GM08714 (cell line): ENCODE data around the gene KRTAP10-1.

Experiments used
- H3K4me3 ChIP-seq: fragments of 200-500 bp; sonication (Bioruptor generic); 2 replicates; pipeline ENCODE4 v1.5.1; 2014; ENCODE audit warnings: mild to moderate bottlenecking, low read length, inconsistent platforms
- ZNF274 ChIP-seq: IDR thresholded peaks from 2 replicates; pipeline ENCODE4 v1.6.1; 2012; ENCODE audit warnings: mild to moderate bottlenecking, low read depth, low read length

Gene KRTAP10-1

DNA sequence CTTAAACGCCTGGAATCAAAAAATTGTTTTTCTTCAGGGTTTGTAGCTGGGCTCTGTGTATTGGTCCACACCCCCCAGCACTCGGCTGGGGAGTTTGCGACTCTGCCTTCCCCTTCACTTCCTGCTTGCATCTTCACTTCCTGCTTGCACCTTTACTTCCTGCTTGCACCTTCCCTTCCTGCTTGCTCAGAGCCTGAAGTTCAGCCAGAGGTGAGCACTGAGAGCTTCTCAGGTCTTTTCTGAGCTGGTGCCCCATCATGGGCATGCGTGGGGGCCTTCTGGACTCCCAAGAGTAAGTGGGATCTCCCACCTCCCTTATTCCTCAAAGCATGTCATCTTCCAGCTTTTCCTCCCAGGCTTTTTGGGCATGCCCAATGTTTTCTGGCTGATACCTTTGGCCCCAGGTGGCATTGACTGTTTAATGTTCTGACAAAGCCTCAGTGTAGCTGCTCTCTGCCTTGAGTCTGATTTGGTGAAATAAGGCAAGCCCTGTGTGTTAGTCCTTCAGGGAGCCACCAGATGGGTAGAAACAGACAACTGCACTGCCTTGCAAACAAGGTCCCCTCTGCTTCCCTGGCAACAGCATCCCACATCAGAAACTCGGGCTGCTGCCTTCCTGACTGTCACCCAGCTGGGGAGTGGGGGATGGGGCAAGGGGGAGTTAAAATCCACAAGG lies 7.8 kb upstream of the KRTAP10-1 start:
- no peak overlapping the region for H3K4me3 ChIP-seq
- TF ChIP-seq ZNF274: no peak

DNA sequence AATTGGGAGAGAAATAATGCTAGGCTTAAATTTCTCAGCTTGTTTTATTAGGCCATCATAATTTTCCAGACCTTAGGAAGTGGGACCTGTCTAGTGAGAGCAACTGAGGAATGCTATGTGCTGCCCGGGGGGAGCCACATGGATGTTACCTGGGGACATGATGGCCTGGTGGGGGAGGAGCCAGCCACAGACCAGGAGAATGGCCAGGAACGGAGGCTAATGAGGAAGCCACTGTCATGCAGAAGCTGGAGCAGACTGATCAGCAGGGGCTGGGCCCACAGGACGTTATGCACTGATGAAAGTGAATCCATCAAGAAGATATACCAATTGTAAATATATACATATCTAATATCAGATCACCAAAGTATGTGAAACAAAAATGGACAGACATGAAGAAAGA lies 4.6 kb upstream of the KRTAP10-1 start:
- no peak overlapping the region for H3K4me3 ChIP-seq
- TF ChIP-seq ZNF274: no peak

DNA sequence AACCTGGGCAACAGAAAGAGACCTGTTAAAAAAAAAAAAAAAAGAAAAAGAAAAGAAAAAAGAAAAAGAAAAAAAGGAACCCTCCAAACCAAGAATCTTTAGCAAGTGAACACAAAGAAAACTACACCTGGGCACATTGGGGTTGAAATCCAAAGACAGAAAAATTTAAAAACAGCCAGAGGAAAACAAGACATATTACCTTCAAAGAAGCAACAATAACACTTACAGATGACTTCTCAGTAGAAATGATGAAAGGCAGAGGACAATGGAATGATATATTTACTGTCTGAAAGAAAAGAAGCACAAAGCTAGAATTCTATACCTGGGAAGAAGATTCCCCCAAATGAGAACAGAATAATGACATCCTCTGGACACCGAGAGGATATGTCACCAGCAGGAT lies 2.7 kb upstream of the KRTAP10-1 start:
- no peak for TF ChIP-seq ZNF274
- no peak overlapping the region for H3K4me3 ChIP-seq

DNA sequence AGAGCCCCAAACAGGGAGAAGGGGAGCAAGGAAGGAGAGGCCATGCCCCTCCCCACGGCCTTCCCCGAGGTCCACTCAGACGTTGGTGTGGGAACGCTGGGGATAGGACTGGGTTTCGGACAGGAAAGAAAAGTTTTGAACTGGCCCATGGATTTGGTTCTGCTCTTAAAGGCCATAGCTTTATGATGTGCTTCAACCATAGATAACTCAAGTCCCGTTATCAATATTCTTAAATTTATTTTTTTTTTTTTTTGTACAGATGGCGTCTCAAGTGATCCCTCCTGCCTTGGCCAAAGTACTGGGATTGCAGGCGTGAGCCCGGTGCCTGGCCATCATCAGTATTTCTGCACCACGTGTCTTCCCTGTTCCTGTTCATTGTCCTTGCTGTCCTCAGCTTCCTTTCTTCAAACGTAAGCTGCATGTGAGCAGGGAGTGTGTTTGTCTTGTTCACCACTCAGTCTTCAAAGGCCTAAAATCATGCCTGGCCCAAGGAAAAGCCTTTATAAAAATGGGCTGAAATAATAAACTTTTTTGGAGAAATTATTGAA lies 820 bp upstream of the KRTAP10-1 start:
- no peak for TF ChIP-seq ZNF274
- H3K4me3 ChIP-seq: no peak overlapping the region

DNA sequence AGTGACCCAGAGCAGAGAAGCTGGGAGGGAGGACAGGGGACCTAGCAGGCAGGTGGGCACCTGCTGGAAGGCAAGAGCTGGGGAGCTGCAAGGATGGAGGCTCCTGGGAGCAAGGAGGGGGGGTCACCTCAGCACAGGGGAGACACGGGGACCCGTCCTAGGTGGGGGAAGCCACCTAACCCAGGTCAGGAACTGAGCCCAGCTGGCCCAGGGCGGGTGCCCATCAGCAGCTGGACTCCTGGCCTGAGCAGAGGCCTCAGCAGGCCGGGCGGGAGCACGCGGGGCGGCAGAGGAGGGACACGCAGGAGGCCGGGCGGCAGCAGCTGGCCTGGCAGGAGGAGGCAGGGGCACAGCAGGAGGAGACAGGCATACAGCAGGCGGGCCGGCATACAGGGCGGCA lies 949 bp downstream of the KRTAP10-1 start:
- no peak for TF ChIP-seq ZNF274
- no peak overlapping the region for H3K4me3 ChIP-seq

DNA sequence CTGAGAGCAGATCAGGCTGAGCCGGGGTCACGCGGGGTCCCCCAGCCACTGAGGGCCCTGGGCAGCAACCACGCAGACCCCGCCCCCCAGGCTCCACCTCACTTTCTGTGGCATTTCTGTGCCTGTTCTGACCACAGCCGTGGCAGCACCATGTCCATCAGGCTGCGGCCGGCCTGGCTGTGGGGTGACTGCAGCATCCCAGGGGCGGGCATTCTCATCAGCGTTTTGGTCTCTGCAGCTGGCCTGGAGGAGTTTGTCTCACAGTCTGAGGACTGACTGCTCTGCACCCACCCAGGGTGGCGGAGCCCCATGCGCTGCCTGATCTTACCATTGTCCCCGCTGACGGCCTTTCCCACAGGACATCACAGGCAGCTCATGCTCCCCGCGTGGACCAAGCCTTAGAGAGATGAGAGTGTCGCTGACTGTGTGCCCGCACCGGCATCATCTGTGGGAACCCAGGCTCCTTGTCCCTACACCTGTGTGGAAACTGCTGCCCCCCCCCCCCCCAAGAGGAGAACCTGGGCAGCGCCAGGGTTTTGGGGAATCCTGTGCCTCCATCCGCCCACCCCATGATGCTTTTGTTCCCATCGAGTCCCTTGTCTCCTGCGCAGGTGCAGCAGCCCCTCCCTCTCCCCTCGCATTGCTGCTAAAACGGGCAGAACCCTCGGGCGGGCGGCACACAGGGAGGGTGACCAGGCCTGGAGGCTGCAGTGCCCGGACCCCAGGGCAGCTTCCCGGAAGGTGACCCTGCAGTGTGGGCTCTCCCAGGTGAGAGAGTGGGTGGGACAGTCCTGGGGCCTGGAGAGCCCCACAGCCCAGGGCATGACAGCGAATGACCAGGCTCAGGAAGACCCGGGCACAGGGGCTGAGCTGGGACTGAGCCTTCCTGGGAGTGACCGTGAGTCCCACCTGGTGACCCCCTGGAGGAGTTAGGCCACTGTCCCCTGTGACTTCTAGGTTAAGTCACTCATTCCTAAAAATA lies 1.8 kb downstream of the KRTAP10-1 start:
- TF ChIP-seq ZNF274: no peak
- H3K4me3 ChIP-seq: no peak overlapping the region

DNA sequence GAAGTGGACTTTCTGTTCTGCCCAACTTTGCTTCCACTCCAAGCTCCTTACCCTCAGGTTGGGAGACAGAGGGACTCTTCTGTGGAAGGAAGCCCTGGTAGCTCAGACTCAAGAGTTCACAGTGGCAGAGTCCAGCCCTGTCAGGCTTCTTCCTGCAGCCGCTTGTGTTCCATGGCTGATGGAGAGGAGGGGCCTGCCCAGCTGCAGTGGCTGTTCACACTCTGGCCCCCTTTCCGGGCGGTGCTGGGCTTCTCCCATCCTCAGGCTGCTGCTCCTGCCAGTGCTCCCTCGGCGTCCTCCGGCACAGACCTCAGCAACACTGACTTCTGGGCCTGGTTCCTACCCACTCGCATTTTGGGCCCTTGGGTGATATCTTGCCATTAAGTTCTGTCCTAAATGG lies 4.0 kb downstream of the KRTAP10-1 start:
- TF ChIP-seq ZNF274: no peak
- no peak overlapping the region for H3K4me3 ChIP-seq

DNA sequence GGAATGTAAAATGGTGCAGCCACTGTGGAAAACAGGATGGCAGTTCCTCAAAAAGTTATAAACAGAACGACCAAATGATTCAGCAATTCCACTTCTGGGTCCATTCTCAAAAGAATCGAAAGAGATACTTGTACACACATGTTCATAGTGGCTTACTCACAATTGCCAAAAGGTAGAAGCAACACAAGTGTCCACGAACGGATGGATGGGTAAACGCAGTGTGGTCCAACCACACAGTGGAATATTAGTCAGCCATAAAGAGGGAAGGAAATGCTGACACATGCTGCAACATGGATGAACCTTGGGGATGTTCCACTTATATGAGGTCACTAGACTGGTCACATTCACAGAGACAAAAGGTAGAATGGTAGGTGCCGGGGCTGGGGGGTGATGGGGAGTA lies 5.3 kb downstream of the KRTAP10-1 start:
- H3K4me3 ChIP-seq: no peak overlapping the region
- no peak for TF ChIP-seq ZNF274

DNA sequence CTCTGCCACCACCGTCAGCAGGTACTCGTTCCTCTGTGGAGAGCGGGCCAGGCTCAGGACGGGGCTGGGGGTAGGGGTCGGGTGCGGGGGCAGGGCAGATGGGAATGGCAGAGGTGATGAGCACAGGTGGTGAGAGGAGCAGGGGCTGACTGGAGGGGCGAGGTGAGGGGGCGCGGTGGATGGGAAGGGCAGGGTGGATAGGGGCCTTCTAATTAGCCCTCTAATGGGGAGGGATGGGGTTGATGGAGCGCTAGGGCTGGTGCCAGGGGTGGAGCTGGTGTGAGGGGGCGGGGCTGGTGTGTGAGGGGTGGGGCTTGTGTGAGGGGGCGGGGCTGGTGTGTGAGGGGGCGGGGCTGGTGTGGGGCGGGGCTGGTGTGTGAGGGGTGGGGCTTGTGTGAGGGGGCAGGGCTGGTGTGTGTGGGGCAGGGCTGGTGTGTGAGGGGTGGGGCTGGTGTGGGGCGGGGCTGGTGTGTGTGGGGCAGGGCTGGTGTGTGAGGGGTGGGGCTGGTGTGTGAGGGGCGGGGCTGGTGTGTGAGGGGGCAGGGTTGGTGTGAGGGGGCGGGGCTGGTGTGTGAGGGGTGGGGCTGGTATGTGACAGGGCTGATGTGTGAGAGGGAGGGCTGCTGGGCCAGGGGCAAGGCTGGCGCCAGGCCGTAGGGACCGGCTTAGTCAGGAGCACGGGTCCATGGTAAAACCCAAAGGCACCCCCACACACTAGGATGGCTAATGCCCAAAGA lies 5.9 kb downstream of the KRTAP10-1 start:
- no peak for TF ChIP-seq ZNF274
- H3K4me3 ChIP-seq: no peak overlapping the region

DNA sequence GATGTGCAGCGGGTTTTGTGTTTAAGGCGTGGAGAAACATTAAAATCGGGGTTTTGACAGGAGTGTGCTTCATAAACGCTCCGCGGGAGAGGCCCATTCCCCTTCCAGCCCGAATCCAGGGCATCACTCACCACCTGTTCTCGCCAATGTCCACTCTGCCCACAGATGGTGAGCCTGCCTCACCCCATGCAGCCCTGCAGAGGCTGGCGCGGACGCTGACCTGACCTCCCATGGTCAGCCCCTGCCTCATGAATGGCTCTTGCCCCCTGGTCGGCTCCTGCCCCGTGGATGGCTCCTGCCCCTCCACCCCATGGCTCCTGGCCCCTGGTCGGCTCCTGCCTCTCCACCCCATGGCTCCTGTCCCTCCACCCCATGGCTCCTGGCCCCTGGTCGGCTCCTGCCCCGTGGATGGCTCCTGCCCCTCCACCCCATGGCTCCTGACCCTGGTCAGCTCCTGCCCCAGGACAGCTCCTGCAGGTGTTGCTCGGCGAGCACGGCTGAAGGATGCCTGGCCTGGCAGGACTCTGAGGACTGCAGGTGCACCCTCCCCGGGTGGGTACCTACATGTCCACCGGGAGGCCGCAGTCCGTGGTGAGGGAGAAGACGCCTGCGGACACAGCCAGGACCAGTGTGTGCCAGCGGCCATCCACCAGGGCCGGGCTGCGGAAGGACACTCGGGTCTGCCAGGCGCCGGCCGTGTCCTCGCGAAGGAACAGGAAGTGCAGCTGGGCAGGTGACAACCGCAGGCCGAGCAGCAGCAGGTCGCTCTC lies 6.7 kb downstream of the KRTAP10-1 start:
- TF ChIP-seq ZNF274: no peak
- no peak overlapping the region for H3K4me3 ChIP-seq

DNA sequence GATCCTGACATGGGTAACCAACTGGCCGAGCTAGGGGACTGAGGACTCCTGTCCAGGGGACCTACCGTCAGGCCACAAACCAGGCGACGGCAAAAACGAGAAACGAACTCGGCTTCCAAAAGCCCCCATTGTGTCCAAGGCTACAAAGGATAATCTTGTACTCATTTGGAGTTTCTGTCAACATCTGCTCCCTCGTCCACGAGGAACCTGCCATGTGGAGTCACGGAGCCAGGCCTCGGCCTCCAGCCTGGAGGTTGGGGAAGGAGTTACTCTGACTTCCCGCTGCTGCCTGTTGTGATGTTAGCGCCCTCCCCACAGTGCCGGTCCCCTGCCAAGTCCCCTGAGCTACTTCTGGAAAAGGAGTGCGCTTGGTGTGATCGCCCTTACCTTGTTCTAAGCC lies 7.3 kb downstream of the KRTAP10-1 start:
- H3K4me3 ChIP-seq: no peak overlapping the region
- TF ChIP-seq ZNF274: no peak

DNA sequence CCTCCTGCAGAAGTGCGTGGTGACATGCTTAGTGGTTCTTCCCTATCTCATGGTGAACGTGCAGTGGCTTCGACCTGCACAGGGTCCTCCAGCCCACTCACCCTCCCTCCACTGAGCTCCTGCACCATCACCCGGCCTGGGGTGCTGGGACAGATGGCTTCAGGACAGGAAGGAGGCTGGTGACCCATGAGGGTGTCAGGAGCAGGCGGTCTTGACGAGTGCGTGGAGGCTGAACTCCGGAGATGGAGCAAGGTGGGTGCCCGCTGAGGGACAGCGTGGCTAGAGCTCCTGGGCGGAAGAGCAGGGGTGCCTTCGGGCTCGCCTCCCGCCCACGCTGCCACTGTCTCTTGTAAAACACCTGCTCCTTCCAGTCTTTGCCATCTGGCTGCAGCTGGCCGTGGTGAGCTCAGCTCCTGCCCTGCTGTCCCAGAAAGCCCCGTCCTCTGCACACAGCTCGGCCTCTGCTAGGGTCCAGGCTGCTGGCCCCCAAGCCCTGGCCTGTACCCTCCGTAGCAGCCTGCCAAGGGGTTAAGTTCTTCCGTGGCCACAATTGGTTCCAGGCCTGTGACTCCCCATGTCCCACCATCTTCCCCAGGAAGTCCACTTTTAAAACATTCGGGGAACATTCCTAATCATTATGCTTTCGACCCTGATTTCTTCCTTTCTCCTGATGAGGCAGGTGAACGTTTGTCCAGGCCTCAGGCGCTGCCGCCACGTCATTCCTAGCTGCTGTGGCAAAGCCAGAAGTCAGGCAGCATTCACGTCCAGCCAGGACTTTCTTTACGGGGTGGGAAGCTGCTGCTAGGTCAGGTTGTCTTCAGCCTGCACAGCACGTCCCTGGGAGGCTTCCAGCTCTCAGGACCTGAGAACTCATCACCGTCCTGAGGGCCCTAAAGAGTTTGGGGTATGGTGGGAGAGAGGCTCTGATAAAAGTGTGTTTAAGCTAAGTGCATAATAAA lies 8.1 kb downstream of the KRTAP10-1 start:
- no peak for TF ChIP-seq ZNF274
- H3K4me3 ChIP-seq: no peak overlapping the region
